Kidney (tissue), 14 donors: ENCODE results near the gene AMOT. TPM values are rescaled to one million over a fixed set of nuclear protein-coding genes. Genes with fewer than 3 reads are reported as not detected.

Experiments
- DNase-seq, 5 donors: peaks; one replicate each; pipeline ENCODE4 v3.0.0-alpha.2; 2013 to 2020
- FAIRE-seq: peaks from 2 replicates; lab custom pipeline; 2012; peaks lifted over from hg19 to GRCh38; lab: Jason Lieb, UNC
- H3K27ac ChIP-seq, 2 donors: one replicate each; pipeline ENCODE4 v1.7.0; 2013; ENCODE audit warnings: low read depth in 2 of 2, low read length in 2 of 2, inconsistent platforms in 1 of 2
- H3K27me3 ChIP-seq: one replicate; pipeline ENCODE4 v1.7.1; 2013; ENCODE audit warnings: low read length, inconsistent platforms; ENCODE audit not compliant: control insufficient read depth, insufficient read depth
- H3K36me3 ChIP-seq, 3 donors: one replicate each; pipeline versions ENCODE4 v1.7.0 to v1.7.1; 2013; ENCODE audit warnings: low read length in 3 of 3, control low read depth in 1 of 3, inconsistent platforms in 1 of 3; ENCODE audit not compliant: insufficient read depth in 3 of 3, control insufficient read depth in 2 of 3
- H3K4me1 ChIP-seq, 3 donors: one replicate each; pipeline versions ENCODE4 v1.7.0 to v1.7.1; 2013; ENCODE audit warnings: low read length in 3 of 3, inconsistent platforms in 1 of 3, low read depth in 1 of 3; ENCODE audit not compliant: control insufficient read depth in 2 of 3, insufficient read depth in 2 of 3
- H3K4me3 ChIP-seq, 3 donors: one replicate each; pipeline versions ENCODE4 v1.7.0 to v1.8.1; 2013; ENCODE audit warnings: low read length in 3 of 3, control low read depth in 1 of 3, inconsistent platforms in 1 of 3
- H3K9ac ChIP-seq, 3 donors: one replicate each; pipeline versions ENCODE4 v1.7.0 to v1.7.1; 2013; ENCODE audit warnings: low read length in 3 of 3, control low read depth in 1 of 3, inconsistent platforms in 1 of 3
- H3K9me3 ChIP-seq, 3 donors: one replicate each; pipeline versions ENCODE4 v1.7.0 to v1.7.1; 2013; ENCODE audit warnings: low read length in 3 of 3, control low read depth in 1 of 3, inconsistent platforms in 1 of 3; ENCODE audit not compliant: control insufficient read depth in 2 of 3, insufficient read depth in 1 of 3
- CTCF ChIP-seq: IDR thresholded peaks from 3 replicates; pipeline ENCODE4 v1.5.1; 2012; ENCODE audit warnings: mild to moderate bottlenecking, moderate library complexity, borderline replicate concordance; ENCODE audit not compliant: insufficient read depth; ENCODE audit errors: extremely low read depth
- intact Hi-C: fragments of 100-400 bp; cut with DNase I; formaldehyde crosslinking; loops from one replicate; pipeline ENCODE4 v1.11.1; 2022
- polyA plus RNA-seq: library from polyadenylated mRNA; stranded (reverse); fragments of 350-450 nt; fragmentation: Illumina TruSeq; extraction: RNeasy Lipid Tissue Mini Kit (QIAGEN cat#74804); gene quantifications from one replicate; pipeline ENCODE4 v1.2.3, GENCODE V29; 2014; ENCODE audit warnings: low read depth, low replicate concordance; ENCODE audit not compliant: insufficient read depth
- total RNA-seq: library from RNA; stranded (reverse); fragmentation: NEBNext Ultra II Directional; extraction: Animal tissue kit (Norgen Biotek cat#: 25700); gene quantifications from one replicate; pipeline ENCODE4 v1.2.1, GENCODE V29; 2021
- donor health status: control.
- donor health status: control.
- donor health status: control.
- donor health status: control.
- donor health status: control.
- donor health status: DM: yes; HTN: yes; CAD: no.
- donor health status: Normal renal cell carcinoma (clear cell type).

Gene AMOT
- total and polyA plus RNA-seq, 2 donors from 2014 or later: 5.5 to 35.1 TPM

GRCh38 chrX:112784692-112785091 is 55.9 kb downstream of the AMOT start:
- Histone ChIP-seq H3K4me1 (no peaks in the 10 kb centered on the region), H3K9ac (no peak overlapping the region), H3K27ac (no peak overlapping the region), H3K9me3 (no peaks in the 10 kb centered on the region), H3K36me3 (peaks cover 0 to 7% (median 6%) of the 10 kb centered on the region in 3 donors), H3K4me3 (no peak overlapping the region), H3K27me3 (no peaks in the 10 kb centered on the region)
- TF ChIP-seq CTCF: no peak
- no peak for DNase-seq
- no peak for FAIRE-seq
- intact Hi-C loops: no loop called here

GRCh38 chrX:112779139-112779538 is 61.5 kb downstream of the AMOT start:
- no peak overlapping the region for H3K4me3 ChIP-seq
- H3K27ac ChIP-seq: no peak overlapping the region
- peaks cover 3 to 17% (median 7%) of the 10 kb centered on the region in 3 donors for H3K36me3 ChIP-seq
- FAIRE-seq: no peak
- no peaks in the 10 kb centered on the region for H3K4me1 ChIP-seq
- intact Hi-C loops: no loop called here
- H3K9me3 ChIP-seq: no peaks in the 10 kb centered on the region
- peak in 1 of 5 donors; percentile 58 for DNase-seq
- H3K27me3 ChIP-seq: no peaks in the 10 kb centered on the region
- no peak overlapping the region for H3K9ac ChIP-seq
- no peak for TF ChIP-seq CTCF

DNA sequence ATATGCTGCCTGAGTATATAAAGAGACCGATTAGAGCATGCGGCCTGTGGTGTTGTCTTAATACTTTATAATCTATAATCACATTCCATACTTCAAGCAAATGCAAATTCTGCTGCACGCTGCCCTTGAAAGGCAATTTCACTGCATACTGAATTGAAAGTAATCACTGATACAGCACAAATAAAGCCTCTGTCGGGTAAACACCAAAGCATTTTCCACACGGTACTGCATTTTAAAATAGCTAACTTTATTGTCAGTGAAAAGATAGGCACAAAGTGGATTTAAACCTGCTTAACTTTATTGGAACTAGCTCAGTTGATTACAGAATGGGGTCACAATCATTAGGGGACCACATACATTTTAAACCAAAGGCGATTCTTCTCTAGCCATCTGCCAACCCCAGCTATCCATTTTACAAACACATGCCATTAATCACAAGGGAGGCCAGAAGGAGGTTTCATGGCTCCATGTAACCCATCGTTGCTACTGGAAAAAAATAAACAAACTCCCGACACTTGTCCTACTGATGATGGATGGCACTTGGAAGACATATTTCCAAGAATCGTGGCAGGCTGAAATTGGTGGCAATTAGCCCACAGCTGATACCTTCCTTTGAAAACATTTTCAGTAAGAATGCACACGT is 65.9 kb downstream of the AMOT start:
- TF ChIP-seq CTCF: no peak
- no peaks in the 10 kb centered on the region for H3K27me3 ChIP-seq
- no peaks in the 10 kb centered on the region for H3K9me3 ChIP-seq
- H3K4me3 ChIP-seq: no peak overlapping the region
- H3K27ac ChIP-seq: no peak overlapping the region
- no peaks in the 10 kb centered on the region for H3K4me1 ChIP-seq
- H3K36me3 ChIP-seq: peaks cover 2 to 10% (median 3%) of the 10 kb centered on the region in 3 donors
- peak in 1 of 5 donors; percentile 2 for DNase-seq
- H3K9ac ChIP-seq: no peak overlapping the region
- no peak for FAIRE-seq
- intact Hi-C loops: no loop called here
